Breast epithelium (tissue), 4 donors: ENCODE results near the gene SFMBT1. TPM values are rescaled to one million over a fixed set of nuclear protein-coding genes. Genes with fewer than 3 reads are reported as not detected.
A peak's percentile ranks its signal among the peaks of the same experiment; 100 is the strongest.

Source experiments
- DNase-seq, 2 donors: peaks; one replicate each; pipeline ENCODE4 v3.0.0-alpha.2; 2019; ENCODE audit warnings: low spot score in 2 of 2
- H3K27ac ChIP-seq, 2 donors: fragments of 200-600 bp; sonication (generic) in 1 of 2; one replicate each; pipeline ENCODE4 v1.5.1; 2016 to 2019; ENCODE audit warnings: mild to moderate bottlenecking in 1 of 2
- H3K27me3 ChIP-seq, 2 donors: fragments of 200-600 bp; sonication (generic) in 1 of 2; one replicate each; pipeline versions ENCODE4 v1.5.1 to v1.6.0; 2017 to 2019; ENCODE audit warnings: control low read depth in 1 of 2, mild to moderate bottlenecking in 1 of 2
- H3K36me3 ChIP-seq: fragments of 200-600 bp; one replicate; pipeline ENCODE4 v1.5.1; 2019
- H3K4me1 ChIP-seq, 2 donors: fragments of 200-600 bp; sonication (generic); one replicate each; pipeline ENCODE4 v1.5.1; 2016 to 2019; ENCODE audit warnings: control low read depth in 1 of 2
- H3K4me3 ChIP-seq, 3 donors: fragments of 200-600 bp; sonication (generic); 1 replicate in 2 of 3; 2 replicates in 1 of 3; pipeline ENCODE4 v1.5.1; 2016 to 2019; ENCODE audit warnings: mild to moderate bottlenecking in 3 of 3, moderate library complexity in 2 of 3
- H3K9me3 ChIP-seq, 2 donors: fragments of 200-600 bp; sonication (generic) in 1 of 2; one replicate each; pipeline ENCODE4 v1.5.1; 2016 to 2019; ENCODE audit warnings: control low read depth in 1 of 2
- CTCF ChIP-seq, 3 donors: fragments of 450-650 bp; IDR thresholded peaks; one replicate each; pipeline ENCODE4 v1.5.1; 2016 to 2017; ENCODE audit warnings: antibody characterized with exemption in 3 of 3, mild to moderate bottlenecking in 3 of 3, moderate library complexity in 3 of 3
- POLR2A ChIP-seq: fragments of 450-650 bp; IDR thresholded peaks from one replicate; pipeline ENCODE4 v1.6.1; 2016; ENCODE audit warnings: antibody characterized with exemption, mild to moderate bottlenecking, moderate library complexity
- POLR2AphosphoS5 ChIP-seq, 3 donors: sonication (generic); formaldehyde crosslinking; IDR thresholded peaks; one replicate each; pipeline ENCODE4 v1.6.1; 2017; ENCODE audit warnings: antibody characterized with exemption in 3 of 3
- intact Hi-C: fragments of 100-400 bp; cut with DNase I; formaldehyde crosslinking; loops from one replicate; pipeline ENCODE4 v1.15.1; 2023; ENCODE audit warnings: low total_unique reads
- total RNA-seq, 3 donors: library from RNA; depleted of rRNA; stranded (reverse); fragments of >200 nt; gene quantifications; one replicate each; pipeline ENCODE4 v1.1.0, GENCODE V29; 2016

The SFMBT1 gene
- total RNA-seq, 3 donors from 2014 or later: 17.9 to 35.1 (median 30.2) TPM

GRCh38 chr3:52986049-52986448 lies 59.8 kb downstream of the SFMBT1 start:
- intact Hi-C loops: no loop called here
- Histone ChIP-seq H3K4me1 (no peaks in the 10 kb centered on the region), H3K27me3 (no peaks in the 10 kb centered on the region), H3K27ac (no peak overlapping the region), H3K9me3 (peaks cover 0 to under 1% of the 10 kb centered on the region in 2 donors), H3K4me3 (no peak overlapping the region), H3K36me3 (no peaks in the 10 kb centered on the region)
- no peak for TF ChIP-seq POLR2A
- no peak for TF ChIP-seq CTCF (IDR thresholded peaks at IDR 0.05)
- TF ChIP-seq POLR2AphosphoS5 (IDR thresholded peaks at IDR 0.05): no peak
- DNase-seq: no peak

GRCh38 chr3:52983828-52984227 lies 62.0 kb downstream of the SFMBT1 start:
- no peak overlapping the region for H3K4me3 ChIP-seq
- no peaks in the 10 kb centered on the region for H3K4me1 ChIP-seq
- no peak for DNase-seq
- peaks cover 0 to 6% of the 10 kb centered on the region in 2 donors for H3K9me3 ChIP-seq
- no peaks in the 10 kb centered on the region for H3K36me3 ChIP-seq
- TF ChIP-seq POLR2AphosphoS5 (IDR thresholded peaks at IDR 0.05) (no peak), POLR2A (no peak), CTCF (IDR thresholded peaks at IDR 0.05) (no peak)
- H3K27me3 ChIP-seq: no peaks in the 10 kb centered on the region
- peak overlapping the region in 1 of 2 donors; percentile 11 for H3K27ac ChIP-seq
- intact Hi-C loops: no loop called here

- no peak for DNase-seq
- H3K9me3 ChIP-seq: peaks cover 0 to 6% of the 10 kb centered on the region in 2 donors
- no peak overlapping the region for H3K4me3 ChIP-seq
- H3K27ac ChIP-seq: peak overlapping the region in 1 of 2 donors; percentile 11
- no peaks in the 10 kb centered on the region for H3K36me3 ChIP-seq
- no peak for TF ChIP-seq POLR2A
- no peak for TF ChIP-seq POLR2AphosphoS5 (IDR thresholded peaks at IDR 0.05)
- TF ChIP-seq CTCF (IDR thresholded peaks at IDR 0.05): no peak
- intact Hi-C loops: no loop called here
- no peaks in the 10 kb centered on the region for H3K27me3 ChIP-seq
- no peaks in the 10 kb centered on the region for H3K4me1 ChIP-seq
These were observed 62.5 kb downstream of the SFMBT1 start for GRCh38 chr3:52983336-52983807.

- no peaks in the 10 kb centered on the region for H3K4me1 ChIP-seq
- no peaks in the 10 kb centered on the region for H3K36me3 ChIP-seq
- TF ChIP-seq CTCF (IDR thresholded peaks at IDR 0.05): no peak
- TF ChIP-seq POLR2AphosphoS5 (IDR thresholded peaks at IDR 0.05): no peak
- no peak for TF ChIP-seq POLR2A
- intact Hi-C loops: no loop called here
- H3K27ac ChIP-seq: no peak overlapping the region
- no peak overlapping the region for H3K4me3 ChIP-seq
- DNase-seq: no peak
- H3K27me3 ChIP-seq: no peaks in the 10 kb centered on the region
- H3K9me3 ChIP-seq: peaks cover 0 to 6% of the 10 kb centered on the region in 2 donors
These were observed 63.0 kb downstream of the SFMBT1 start for GRCh38 chr3:52982839-52983238.

- Histone ChIP-seq H3K4me1 (no peaks in the 10 kb centered on the region), H3K9me3 (peaks cover 0 to 6% of the 10 kb centered on the region in 2 donors), H3K27me3 (no peaks in the 10 kb centered on the region), H3K4me3 (no peak overlapping the region), H3K36me3 (no peaks in the 10 kb centered on the region), H3K27ac (no peak overlapping the region)
- no peak for TF ChIP-seq POLR2A
- TF ChIP-seq POLR2AphosphoS5 (IDR thresholded peaks at IDR 0.05): no peak
- TF ChIP-seq CTCF (IDR thresholded peaks at IDR 0.05): no peak
- intact Hi-C loops: no loop called here
- DNase-seq: no peak
These were observed 66.5 kb downstream of the SFMBT1 start for GRCh38 chr3:52979190-52979983.
